Activated T-cell treated with anti-CD3 and anti-CD28 coated beads, Interleukin-2, amount 50 U/mL, for 48 hours (primary cell): ENCODE results near the gene GNAZ.

Source experiments
- DNase-seq, 2 experiments: peaks; one replicate each; pipeline ENCODE4 v3.0.0-alpha.2; 2020

GNAZ gene

DNA sequence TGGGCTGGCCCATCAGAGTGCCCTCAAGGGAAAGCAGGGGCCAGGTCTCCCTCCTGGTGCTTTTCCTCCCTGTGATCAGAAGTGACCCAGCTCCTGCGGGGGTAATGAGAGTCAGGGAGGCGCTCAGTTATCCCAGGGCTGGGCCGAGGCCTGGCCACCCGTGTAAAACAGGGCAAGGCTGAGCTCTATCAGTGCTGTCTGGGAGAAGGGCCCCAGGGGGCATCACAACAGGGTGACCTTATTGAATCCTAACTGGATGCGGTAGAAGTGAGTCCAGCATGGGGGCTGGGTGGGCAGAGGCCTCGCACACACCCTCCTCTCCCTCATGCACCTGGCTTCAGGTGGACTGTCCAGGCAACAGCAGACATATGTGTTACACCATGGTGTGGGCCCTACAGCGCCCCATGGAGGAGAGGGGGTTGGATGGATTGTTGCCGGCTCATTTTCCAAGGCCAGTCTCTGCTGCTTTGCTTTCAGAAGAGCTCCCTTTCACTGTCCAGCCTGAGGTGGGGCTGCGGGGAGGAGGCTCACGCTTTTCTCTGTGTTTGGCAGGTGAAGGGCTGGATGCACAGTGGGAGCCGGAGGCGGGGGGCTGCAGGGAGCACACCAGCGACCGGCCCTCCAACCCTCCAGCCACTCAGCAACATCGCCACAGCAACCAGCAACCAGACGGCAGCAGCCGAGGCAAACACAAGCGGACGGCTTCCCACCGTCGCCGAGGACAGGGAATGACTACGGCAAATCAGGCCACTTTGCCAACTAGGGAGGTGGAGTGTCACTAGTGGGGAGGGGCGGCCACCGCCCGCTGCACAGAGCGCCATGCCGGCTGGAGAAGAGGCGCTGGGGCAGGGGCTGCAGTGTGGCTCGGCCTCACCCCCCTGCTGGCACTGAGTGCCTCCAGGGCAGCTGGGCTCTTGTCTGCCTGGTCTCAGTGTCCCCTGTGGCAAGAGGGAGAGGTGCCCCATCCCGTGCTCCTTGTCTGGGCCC lies 24.7 kb downstream of the GNAZ start:
- no peak for DNase-seq

DNA sequence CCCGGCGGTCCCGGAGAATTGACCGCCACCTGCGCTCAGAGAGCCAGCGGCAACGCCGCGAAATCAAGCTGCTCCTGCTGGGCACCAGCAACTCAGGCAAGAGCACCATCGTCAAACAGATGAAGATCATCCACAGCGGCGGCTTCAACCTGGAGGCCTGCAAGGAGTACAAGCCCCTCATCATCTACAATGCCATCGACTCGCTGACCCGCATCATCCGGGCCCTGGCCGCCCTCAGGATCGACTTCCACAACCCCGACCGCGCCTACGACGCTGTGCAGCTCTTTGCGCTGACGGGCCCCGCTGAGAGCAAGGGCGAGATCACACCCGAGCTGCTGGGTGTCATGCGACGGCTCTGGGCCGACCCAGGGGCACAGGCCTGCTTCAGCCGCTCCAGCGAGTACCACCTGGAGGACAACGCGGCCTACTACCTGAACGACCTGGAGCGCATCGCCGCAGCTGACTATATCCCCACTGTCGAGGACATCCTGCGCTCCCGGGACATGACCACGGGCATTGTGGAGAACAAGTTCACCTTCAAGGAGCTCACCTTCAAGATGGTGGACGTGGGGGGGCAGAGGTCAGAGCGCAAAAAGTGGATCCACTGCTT lies 25.5 kb downstream of the GNAZ start:
- no peak for DNase-seq

DNA sequence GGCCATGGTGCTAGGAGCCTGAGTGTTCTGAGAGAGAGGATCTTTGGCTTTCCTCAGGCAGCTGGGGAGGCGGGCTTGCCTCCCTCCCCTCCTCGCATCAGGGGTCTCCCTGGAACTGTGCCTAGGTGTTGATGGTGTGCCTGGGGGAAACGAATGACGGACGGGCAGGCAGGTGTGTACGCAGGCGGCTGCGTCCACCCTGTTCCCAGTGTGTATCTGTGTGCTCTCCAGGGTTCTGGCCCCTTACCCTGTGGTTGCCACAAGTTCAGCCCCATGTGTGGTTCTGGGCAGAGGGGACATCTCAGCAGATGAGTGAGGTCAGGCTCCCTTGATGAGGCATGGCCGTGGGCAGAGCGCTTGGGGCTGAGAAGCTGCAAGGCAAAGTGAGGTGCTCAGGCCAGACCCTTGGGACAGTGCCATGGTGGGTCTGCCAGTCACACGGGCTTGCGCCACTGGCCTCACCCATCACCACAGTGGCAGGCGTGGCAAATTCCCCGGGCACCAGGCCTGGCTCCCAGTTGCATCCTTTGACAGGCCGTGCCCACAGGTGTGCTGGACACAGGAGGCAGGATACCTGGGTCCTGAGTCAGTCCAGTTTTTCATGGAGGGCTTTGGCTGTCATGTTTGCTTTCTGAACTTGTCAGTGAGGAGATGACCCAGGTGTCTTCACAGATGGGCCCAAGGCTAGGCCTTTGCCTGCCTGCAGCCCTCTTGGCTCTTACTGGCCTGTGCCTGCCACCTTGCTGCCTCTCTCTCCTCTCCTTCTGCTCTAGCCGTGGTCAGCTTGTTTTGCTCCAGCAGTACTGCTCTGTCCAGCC lies 27.3 kb downstream of the GNAZ start:
- DNase-seq: no peak

DNA sequence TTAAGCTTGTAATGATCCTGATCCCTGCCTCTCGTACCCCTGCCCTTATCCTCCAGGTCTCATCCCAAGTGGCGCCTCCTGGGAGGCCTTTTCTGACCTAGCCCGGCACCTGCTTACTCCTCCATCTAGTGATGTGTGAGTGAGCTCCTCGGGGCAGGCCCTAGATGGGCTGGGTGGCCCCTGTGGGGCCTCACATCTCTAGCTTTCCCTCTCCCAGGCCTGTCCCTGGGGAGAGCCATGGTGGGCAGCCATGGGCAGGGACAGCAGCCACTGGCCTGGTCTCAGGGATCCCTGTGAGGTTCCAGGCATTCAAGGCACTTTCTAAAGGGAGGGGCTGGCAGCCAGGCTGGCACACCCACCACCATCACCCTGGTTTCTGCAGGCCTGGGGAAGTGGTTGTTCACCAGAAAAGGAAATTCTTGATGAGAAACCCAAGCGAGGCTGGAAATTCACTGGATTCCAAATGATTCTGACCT lies 27.9 kb downstream of the GNAZ start:
- DNase-seq: no peak

DNA sequence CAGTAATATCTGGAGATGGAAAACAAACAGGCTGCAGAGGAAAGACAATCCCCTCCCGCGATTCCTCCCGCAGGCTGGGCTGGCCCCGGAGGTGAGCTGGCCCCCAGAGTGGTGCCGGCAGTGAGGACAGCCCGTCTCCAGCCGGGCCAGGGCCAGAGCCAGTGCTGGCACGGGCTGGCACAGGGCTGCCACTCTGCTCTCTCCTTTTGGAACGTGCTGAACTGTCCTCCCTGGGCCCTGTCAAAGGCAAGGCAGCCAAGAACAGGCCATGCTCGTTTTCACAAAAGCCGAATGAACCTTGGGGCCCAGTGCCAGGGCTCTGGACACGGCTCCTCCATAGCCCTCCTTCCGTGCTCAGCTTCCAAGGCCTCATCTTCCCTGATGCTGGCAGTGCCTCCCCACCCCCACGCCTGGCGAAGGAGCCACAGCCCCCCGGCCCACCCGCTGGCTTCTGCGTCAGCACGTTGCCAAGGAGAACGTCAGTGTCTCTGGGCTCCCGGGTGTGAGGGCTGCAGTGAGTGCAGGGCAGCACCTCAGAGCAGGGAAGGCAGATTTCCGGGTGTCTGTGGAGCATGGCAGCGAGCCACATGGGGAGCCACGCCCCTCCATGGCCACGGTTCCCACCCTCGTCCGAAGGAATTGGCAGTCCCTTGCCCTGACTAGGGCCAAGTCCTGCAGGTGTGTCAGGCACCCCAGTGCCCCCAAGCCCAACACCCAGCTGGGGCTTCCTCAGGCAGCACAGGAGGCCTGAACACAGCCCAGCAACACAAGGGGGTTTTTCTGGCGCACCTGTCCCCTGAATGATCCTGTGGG lies 28.6 kb downstream of the GNAZ start:
- no peak for DNase-seq

DNA sequence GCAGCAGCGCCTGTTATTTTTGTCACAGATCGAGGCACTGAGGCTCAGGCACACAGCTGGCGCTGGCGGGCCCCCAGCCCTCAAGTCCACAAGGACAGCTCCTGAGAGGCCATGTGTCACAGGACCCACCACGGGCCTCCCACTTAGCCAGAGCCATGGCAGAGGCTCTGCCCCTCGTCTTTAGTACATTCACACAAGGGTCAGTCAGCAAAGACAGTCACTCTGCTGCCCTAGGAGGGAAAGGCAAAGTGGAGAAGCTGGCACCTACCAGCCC lies 29.1 kb downstream of the GNAZ start:
- DNase-seq: no peak

DNA sequence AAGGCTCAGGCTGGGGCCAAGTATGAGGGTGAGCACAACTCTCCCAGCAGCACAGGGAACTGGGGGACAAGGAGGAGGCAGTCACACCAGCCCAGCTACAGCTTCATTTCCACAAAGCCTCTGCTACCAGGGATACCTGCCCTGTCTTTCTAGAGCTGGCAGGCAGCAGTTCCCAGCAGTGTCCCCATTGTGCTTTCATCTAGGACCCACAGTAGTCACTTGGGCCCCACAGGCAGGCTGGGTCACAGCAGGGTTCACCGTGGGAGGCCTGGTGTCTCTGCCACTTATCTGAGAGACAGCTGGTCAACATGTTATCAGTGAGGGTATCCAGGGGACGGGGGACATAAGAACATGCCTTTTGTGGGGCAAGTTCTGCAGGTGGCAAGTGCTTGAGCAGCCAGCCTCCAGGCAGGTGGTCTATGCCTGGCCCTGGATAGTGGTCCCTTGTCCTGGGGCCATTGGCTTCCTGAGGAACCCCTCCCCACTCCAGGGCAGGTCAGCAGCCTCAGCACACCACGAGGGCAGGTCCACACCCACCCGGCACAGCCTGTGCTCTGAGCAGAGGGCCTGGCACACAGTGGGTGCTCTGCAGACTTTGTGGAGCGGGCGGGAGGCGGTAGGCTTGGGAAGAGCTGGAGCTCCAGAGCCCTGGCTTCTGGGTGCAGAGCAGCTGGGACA lies 29.9 kb downstream of the GNAZ start:
- DNase-seq: no peak

DNA sequence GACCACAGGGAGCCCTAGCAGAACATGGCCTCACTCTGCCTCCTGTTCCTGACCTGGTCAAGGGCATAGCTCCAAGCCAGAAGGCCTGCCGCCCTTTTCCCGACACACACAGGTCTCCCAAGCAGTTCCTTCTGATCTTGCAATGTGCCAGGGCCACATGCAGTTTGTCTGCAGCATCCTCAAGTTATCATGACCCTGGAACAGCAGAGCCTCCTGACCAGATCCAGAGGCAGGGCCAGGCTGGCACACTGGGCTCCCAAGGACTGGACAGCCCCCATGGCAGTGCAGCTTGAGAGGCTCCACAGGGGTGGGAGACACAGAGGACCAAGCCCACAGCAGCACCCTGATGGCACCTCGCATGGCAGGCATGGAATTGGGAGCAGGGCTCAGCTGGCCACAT lies 31.2 kb downstream of the GNAZ start:
- no peak for DNase-seq

DNA sequence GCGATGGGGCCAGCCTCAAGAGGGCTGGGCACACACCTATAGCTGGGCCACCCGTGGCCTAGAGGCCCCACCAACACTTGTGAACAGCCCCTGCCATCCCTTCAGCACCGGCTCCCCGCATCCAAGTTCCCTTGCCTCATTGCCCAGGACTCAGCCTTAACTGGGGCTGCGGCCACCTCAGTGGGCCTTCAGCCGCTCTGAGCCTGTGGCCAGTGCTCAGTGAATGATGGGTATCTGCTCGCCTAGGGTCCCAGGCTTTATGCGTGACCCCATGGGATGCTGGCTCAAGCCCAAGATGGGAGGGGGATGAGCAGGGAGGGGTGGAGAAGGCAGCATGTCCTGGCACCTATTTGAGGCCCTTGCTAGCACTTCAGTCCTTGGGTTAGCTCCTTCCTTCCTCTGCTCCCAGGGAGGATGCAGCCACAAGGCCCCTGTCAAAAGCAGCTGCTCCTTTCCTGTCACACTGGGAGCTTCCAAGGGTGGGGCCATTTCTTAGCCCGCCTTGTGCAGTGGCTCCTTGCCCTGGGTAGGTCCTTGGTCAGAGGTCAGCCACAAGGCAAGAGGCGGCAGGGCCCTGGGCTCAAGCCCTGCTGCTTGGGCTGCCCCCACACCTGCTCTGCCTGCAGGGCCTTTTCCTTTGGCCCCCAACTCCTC lies 31.8 kb downstream of the GNAZ start:
- no peak for DNase-seq

DNA sequence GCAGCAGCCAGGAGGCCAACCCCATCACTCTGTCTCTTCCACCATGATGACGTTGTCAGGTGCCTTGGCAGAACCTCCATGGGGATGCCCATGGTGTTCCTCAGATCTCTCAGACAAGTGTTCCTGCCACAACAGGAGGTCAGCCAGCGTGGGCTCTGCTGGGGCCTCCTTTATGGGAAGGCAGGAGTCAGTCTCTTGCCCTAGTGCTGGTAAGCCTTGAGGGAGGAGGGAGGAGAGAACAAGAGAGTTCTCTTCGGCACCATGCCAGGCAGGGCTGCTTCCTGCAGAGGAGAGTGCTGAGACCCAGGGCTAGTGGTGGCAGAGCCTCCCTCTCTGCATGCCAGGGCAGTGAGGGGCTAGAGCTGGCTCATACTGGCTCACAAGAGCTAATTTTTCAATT lies 32.5 kb downstream of the GNAZ start:
- DNase-seq: no peak

DNA sequence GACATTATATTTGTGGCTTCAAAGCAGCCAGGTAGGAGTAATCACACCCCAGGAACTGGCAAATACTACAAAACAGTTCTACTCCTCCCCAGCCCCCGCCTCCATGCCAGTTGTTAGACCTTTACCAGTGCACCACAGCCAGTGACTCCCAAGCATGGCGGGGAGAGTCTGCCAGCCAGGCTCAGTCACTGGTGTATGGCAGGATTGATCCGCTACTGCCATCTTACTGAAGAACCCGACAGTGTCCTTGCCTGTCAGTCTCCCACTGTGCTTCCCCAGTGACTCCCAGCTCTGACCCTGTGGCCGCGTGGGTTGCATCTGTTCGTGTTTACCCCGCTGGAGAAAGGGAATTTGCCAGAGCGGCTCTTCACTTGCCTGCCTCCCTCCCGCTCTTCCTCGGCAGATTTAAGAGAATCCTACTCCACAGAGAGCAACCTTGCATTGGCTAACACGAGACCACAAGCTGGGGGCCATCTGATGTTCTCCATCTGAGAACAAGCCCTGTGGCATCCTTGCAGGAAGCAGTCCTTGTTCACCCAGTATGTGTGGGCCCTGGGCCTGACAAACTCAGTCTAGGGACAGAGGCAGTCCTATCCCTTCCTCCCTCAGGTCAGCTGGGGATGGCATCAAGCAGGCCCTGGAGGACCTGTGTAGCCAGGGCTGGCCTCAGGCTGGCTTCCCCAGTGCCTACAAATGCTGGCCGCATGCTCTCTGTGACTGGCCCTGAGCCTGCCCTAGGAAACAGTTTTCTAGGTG lies 33.1 kb downstream of the GNAZ start:
- DNase-seq: no peak

DNA sequence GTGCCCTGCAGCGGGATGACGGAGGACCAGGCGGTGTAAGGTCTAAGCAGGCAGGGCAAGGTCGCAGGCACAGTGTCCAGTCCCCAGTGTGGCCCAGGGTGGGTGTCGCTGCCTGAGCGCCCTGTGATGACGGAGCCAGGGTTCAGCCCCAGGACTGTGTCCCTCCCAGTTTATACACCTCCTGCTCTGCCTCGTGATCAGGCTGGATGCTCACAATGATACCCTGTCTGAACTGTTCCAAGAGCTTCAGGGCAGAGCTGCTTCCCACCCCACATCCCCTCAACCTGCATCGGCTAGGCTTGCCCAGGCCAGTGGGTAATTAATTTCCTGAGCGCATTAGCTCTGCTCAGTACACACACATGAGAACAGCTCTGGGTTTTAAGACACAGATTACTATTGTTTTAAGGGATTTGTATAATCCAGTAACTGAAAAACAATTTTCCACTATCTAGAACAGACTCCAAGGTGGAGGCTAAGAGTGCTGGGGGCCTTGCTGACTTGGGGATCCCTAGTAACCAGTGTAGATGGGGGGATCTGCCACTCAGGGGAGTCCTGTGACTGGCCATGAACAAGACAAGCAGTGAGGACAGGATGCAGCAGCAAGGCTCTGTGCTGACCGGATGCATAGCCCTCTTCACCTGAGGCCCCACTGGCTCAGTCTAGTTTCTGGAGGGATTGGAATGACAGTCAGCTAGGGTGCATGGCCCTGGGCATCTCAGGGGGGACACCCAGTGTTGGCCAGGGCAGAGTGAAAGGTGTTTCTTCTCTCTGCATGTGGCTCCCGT lies 34.1 kb downstream of the GNAZ start:
- no peak for DNase-seq

DNA sequence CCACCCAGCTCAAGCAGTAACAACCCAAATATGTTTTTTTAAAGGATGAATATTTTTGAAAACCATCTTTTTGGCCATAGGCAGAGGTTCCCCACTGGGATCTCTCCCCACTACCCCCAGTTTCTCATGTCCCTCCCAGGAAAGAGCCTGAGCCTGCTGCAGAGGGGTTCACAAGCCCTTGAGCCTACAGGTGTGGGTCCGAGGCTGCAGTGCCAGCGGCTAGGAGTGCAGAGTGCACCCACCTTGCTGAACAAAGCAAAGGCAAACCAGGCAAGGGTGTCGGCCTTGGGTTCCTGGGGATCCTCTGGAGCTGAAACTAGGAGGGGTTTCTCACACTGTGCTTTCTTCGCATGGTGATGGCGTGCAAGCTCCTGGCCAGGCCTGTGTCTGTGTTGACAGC lies 35.0 kb downstream of the GNAZ start:
- no peak for DNase-seq

DNA sequence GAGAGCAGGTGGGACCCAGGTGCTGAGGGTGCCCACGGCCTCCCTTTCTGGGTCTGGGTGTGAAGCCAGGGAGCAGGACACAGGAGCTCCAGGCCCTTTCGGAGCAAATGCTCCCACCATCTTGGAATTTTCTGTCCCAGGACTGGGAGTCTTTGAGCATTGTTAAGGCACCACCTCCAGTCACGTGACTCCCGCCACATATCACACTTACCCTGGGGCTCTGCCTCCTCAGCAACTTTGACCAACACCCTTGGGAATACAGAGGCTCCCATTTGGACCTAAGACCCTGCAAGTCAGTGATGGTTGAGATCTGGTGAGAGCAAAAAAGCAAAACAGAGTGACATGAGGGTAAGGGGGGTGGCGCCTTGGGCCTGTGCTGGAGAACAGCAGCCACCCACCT lies 35.6 kb downstream of the GNAZ start:
- DNase-seq: no peak

DNA sequence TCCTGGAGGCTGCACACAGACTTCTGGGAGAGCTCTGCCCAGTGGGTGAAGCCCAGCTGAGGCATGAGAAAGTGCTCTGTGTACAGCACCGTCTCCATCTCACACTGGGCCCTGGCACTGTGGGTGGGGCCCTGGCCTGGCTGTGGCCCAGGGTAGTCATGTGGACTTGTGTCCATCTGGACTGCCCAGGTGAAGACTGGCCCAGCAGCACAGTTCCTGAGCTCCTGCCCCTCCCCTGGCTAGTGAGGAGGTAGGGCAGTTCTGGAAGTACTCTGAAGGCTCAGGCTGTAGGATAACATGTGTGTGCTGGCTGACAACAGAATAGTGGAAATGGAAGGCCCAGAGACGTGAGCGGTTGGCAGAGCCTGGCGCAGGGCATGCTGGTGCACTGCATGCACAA lies 36.0 kb downstream of the GNAZ start:
- no peak for DNase-seq

DNA sequence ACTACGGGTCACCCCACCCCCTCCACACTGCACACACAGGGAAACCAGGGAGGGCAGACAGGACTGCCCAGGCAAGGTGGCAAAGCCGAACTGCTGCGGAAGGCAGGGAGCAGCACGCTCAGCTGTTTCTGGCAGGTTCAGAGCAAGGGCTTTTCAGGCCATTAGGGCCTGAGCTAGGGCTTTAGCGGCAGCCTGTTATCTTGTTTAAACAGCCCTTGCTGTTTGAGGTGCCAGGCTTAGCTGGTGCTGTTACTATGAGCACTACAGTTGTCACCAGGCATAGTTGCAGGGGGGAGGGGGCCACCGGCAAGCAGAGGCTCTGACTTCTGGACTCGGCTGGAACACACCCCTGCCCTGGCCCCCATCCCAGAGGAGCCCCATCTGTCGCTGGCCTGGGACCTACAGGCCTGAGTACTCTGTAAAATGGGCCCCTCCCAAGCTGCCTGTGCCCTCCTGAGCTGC lies 36.6 kb downstream of the GNAZ start:
- no peak for DNase-seq

DNA sequence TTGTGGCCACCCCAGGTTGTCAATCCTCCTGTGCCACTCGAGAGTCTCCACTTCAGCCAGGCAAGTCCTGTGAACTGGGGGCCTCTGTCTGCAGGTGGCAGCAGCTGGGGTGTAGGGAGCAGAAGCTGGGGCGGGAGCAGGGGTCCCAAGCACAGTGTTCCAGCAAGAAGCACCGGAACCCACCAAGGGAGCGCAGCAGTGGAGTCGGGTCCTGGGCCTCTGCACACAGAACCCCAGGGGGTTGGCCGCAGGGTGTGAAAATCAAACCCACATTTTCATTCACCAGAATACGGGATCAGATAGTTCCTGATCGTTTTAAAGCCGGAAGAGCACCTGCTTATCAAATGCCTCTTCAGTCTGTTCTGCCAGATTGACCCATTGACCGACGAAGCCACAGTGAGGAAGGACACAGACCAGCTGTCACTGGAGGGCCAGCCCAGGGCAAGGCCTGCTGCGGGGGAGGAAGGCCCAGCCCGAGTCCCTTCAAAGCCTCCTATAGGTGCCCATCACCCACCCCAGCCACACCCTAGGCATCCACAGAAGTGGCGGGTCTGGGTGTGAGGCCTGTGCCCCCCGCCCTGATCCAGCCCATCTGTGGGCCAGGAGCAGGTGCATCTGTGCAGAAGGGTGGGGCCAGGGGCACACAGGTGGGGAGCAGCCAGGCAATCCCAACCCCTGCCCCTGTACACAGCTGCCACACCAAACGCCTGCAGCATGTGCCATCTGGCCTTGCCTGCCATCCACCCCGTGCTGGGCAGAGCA lies 37.3 kb downstream of the GNAZ start:
- DNase-seq: no peak

DNA sequence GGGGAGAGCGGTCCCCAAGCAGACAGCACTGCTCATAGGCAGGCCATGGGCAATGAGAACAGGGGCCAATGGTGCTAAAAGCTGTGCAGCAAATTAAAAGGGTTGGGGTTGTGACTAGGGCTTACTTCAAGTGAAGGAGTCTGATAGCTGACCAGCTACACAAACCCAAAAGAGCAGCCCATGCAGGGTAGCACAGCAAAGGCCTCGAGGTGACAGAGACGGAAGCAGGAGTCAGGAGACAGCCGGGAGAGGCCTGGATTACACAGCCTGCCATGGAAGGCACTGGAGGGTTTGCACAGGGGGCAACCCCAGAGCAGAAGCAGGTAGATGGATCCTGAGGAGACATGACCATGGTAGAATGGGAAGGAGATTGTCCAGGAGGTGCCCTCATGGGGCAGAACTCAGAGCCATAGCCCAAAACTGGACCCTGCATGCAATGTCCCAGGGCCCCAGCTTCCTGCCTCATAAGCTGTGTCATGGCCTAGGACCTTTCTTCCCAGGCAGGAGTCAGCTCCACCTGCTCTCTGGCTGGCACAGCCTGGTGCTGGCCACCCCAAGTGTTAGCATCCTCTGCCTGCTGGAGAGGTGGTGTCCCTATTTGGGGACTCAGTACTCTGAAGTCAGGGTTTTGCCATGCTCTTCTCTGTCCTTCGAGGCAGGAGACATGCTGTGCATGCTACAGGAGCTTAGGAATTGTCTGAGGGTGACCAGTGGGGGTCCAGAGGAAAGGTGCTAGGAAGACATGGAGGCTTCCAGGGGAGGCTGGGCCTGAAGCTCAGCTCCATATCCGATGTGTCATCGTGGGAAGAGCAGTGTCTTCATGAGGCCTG lies 38.1 kb downstream of the GNAZ start:
- no peak for DNase-seq

DNA sequence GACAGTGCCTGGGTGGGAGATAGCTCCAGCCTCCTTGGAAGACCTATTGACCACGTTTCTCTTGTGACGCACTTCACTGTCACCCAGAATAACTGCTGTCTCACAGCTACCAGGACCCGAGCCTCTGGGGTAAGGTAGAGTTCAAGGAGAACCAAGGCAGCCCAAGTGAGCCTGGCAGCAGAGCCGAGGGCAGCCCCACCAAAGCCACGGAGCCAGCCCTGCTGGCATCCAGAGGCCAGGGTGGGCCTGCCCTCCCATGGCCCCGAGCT lies 38.7 kb downstream of the GNAZ start:
- no peak for DNase-seq
